BLaER1 treated with 17β-estradiol and CSF1 and Interleukin-3, amounts not matched to agents 10 nM and 100 nM (cell line): ENCODE data around the gene LRCH1.
"Not testable (repeated sequence)": the region's sequence is repeated elsewhere in the genome, so short reads cannot be mapped to it uniquely, and the experiment has no call there.

Source experiments
- H3K27ac ChIP-seq, 11 experiments: shearing (Covaris generic); formaldehyde crosslinking; 2 replicates each; pipeline ENCODE4 v1.8.1; 2022
- H3K27me3 ChIP-seq, 11 experiments: shearing (Covaris generic); formaldehyde crosslinking; 2 replicates each; pipeline ENCODE4 v1.8.1; 2022
- H3K36me3 ChIP-seq, 11 experiments: shearing (Covaris generic); formaldehyde crosslinking; 2 replicates each; pipeline ENCODE4 v1.8.1; 2022
- H3K4me1 ChIP-seq, 10 experiments: shearing (Covaris generic); formaldehyde crosslinking; 2 replicates each; pipeline ENCODE4 v1.8.1; 2022
- H3K4me2 ChIP-seq, 11 experiments: shearing (Covaris generic); formaldehyde crosslinking; 2 replicates each; pipeline ENCODE4 v1.8.1; 2022
- H3K4me3 ChIP-seq, 10 experiments: shearing (Covaris generic); formaldehyde crosslinking; 2 replicates each; pipeline ENCODE4 v1.8.1; 2022
- H3K9ac ChIP-seq, 11 experiments: shearing (Covaris generic); formaldehyde crosslinking; 2 replicates each; pipeline ENCODE4 v1.8.1; 2022
- H3K9me3 ChIP-seq, 11 experiments: shearing (Covaris generic); formaldehyde crosslinking; replicated peaks in 1 of 11; 2 replicates each; pipeline ENCODE4 v1.8.1; 2022
- H4K20me1 ChIP-seq, 11 experiments: shearing (Covaris generic); formaldehyde crosslinking; 2 replicates each; pipeline ENCODE4 v1.8.1; 2022
- Cebpa-rat ChIP-seq, 11 experiments: shearing (Covaris generic); IDR thresholded peaks; 2 replicates each; pipeline ENCODE4 v1.8.1; 2022

Gene LRCH1

GRCh38 chr13:46552889-46553520, at the start of gene LRCH1:
LRCH1 (plus strand) TSS chr13:46553170; CDS start chr13:46553397, 227 bp downstream.
- Histone ChIP-seq H4K20me1 (peaks cover 27 to 40% (median 35%) of the 10 kb centered on the region in 11 experiments), H3K4me2 (peak within 1 kb of the TSS; percentile 89 to 100 (median 96)), H3K4me1 (peaks cover 29 to 39% (median 34%) of the 10 kb centered on the region in 10 experiments), H3K27ac (peak within 1 kb of the TSS; percentile 75 to 95 (median 92)), H3K4me3 (peak within 1 kb of the TSS; percentile 84 to 99 (median 98)), H3K9me3 (no peaks in the 10 kb centered on the region), H3K27me3 (no peaks in the 10 kb centered on the region; a peak in 1 of 22 replicates), H3K36me3 (peaks cover 0 to 4% (median 0%) of the 10 kb centered on the region in 11 experiments; a peak in 1 of 22 replicates), H3K9ac (peak within 1 kb of the TSS; percentile 87 to 96 (median 92))
- TF ChIP-seq Cebpa-rat (IDR thresholded peaks at IDR 0.05): no peak

- Histone ChIP-seq H3K27ac (no peak overlapping the region), H4K20me1 (no peaks in the 10 kb centered on the region), H3K27me3 (peaks cover 0 to 37% (median 0%) of the 10 kb centered on the region in 11 experiments; a peak in 4 of 22 replicates), H3K9ac (no peak overlapping the region), H3K36me3 (no peaks in the 10 kb centered on the region), H3K4me3 (no peak overlapping the region), H3K9me3 (peaks cover 0 to 10% (median 0%) of the 10 kb centered on the region in 11 experiments; a peak in 4 of 22 replicates), H3K4me2 (no peak overlapping the region), H3K4me1 (peaks cover 0 to 13% (median 7%) of the 10 kb centered on the region in 10 experiments; a peak in 12 of 20 replicates)
- TF ChIP-seq Cebpa-rat (IDR thresholded peaks at IDR 0.05): no peak
These were observed 48.9 kb upstream of the LRCH1 start for GRCh38 chr13:46504036-46504435.

GRCh38 chr13:46507981-46508380, 45.0 kb upstream of the LRCH1 start:
- Histone ChIP-seq H3K4me3 (no peak overlapping the region), H3K27ac (no peak overlapping the region), H3K4me2 (peak overlapping the region in 7 of 11 experiments; percentile 14 to 61 (median 42); a peak in 12 of 22 replicates), H4K20me1 (no peaks in the 10 kb centered on the region), H3K36me3 (no peaks in the 10 kb centered on the region), H3K4me1 (peaks cover 0 to 13% (median 7%) of the 10 kb centered on the region in 10 experiments; a peak in 12 of 20 replicates), H3K9me3 (peaks cover 0 to 10% (median 0%) of the 10 kb centered on the region in 11 experiments; a peak in 4 of 22 replicates), H3K27me3 (peaks cover 0 to 57% (median 0%) of the 10 kb centered on the region in 11 experiments; a peak in 4 of 22 replicates), H3K9ac (no peak overlapping the region)
- no peak for TF ChIP-seq Cebpa-rat (IDR thresholded peaks at IDR 0.05)

- no peaks in the 10 kb centered on the region for H3K36me3 ChIP-seq
- H3K4me2 ChIP-seq: no peak overlapping the region
- no peak overlapping the region for H3K27ac ChIP-seq
- peaks cover 0 to 38% (median 0%) of the 10 kb centered on the region in 11 experiments; a peak in 4 of 22 replicates for H3K27me3 ChIP-seq
- peaks cover 0 to 13% (median 7%) of the 10 kb centered on the region in 10 experiments; a peak in 12 of 20 replicates for H3K4me1 ChIP-seq
- H3K4me3 ChIP-seq: no peak overlapping the region
- H3K9me3 ChIP-seq: no peaks in the 10 kb centered on the region
- no peaks in the 10 kb centered on the region for H4K20me1 ChIP-seq
- TF ChIP-seq Cebpa-rat (IDR thresholded peaks at IDR 0.05): no peak
- H3K9ac ChIP-seq: no peak overlapping the region
These were observed 43.0 kb upstream of the LRCH1 start for GRCh38 chr13:46509981-46510380.

- no peak overlapping the region for H3K27ac ChIP-seq
- peaks cover 0 to 20% (median 0%) of the 10 kb centered on the region in 11 experiments; a peak in 3 of 22 replicates for H3K27me3 ChIP-seq
- no peaks in the 10 kb centered on the region for H3K36me3 ChIP-seq
- H3K4me3 ChIP-seq: no peak overlapping the region
- H3K9ac ChIP-seq: no peak overlapping the region
- peaks cover 0 to 6% (median 0%) of the 10 kb centered on the region in 11 experiments; a peak in 5 of 22 replicates for H3K9me3 ChIP-seq
- no peaks in the 10 kb centered on the region for H4K20me1 ChIP-seq
- TF ChIP-seq Cebpa-rat (IDR thresholded peaks at IDR 0.05): no peak
- H3K4me2 ChIP-seq: no peak overlapping the region
- no peaks in the 10 kb centered on the region for H3K4me1 ChIP-seq
These were observed 37.2 kb upstream of the LRCH1 start for GRCh38 chr13:46515803-46516202.

GRCh38 chr13:46516599-46517338, 36.2 kb upstream of the LRCH1 start:
- H3K36me3 ChIP-seq: no peaks in the 10 kb centered on the region
- H3K27me3 ChIP-seq: peaks cover 0 to 15% (median 0%) of the 10 kb centered on the region in 11 experiments; a peak in 3 of 22 replicates
- H3K4me1 ChIP-seq: no peaks in the 10 kb centered on the region
- no peak for TF ChIP-seq Cebpa-rat (IDR thresholded peaks at IDR 0.05)
- H3K4me3 ChIP-seq: no peak overlapping the region
- no peaks in the 10 kb centered on the region for H4K20me1 ChIP-seq
- no peak overlapping the region for H3K4me2 ChIP-seq
- H3K9ac ChIP-seq: no peak overlapping the region
- H3K27ac ChIP-seq: no peak overlapping the region
- H3K9me3 ChIP-seq: peaks cover 0 to 13% (median 7%) of the 10 kb centered on the region in 11 experiments; a peak in 10 of 22 replicates

- not testable (repeated sequence) for H3K4me1 ChIP-seq, H3K27ac ChIP-seq, H3K9ac ChIP-seq, H4K20me1 ChIP-seq, H3K4me3 ChIP-seq, H3K4me2 ChIP-seq, H3K36me3 ChIP-seq, H3K27me3 ChIP-seq
- peaks cover 0 to 13% (median 7%) of the 10 kb centered on the region in 11 experiments; a peak in 10 of 22 replicates for H3K9me3 ChIP-seq
These were observed 35.2 kb upstream of the LRCH1 start for GRCh38 chr13:46517748-46518147.

- H4K20me1 ChIP-seq: no peaks in the 10 kb centered on the region
- no peak overlapping the region for H3K4me2 ChIP-seq
- H3K4me1 ChIP-seq: peaks cover 0 to 8% (median 0%) of the 10 kb centered on the region in 10 experiments; a peak in 1 of 20 replicates
- H3K36me3 ChIP-seq: no peaks in the 10 kb centered on the region
- H3K9ac ChIP-seq: no peak overlapping the region
- TF ChIP-seq Cebpa-rat (IDR thresholded peaks at IDR 0.05): no peak
- peaks cover 0 to 5% (median 0%) of the 10 kb centered on the region in 11 experiments; a peak in 1 of 22 replicates for H3K27me3 ChIP-seq
- H3K27ac ChIP-seq: no peak overlapping the region
- no peak overlapping the region for H3K4me3 ChIP-seq
- H3K9me3 ChIP-seq: peaks cover 0 to 13% (median 7%) of the 10 kb centered on the region in 11 experiments; a peak in 10 of 22 replicates
These were observed 33.8 kb upstream of the LRCH1 start for GRCh38 chr13:46519182-46519581.

- TF ChIP-seq Cebpa-rat (IDR thresholded peaks at IDR 0.05): no peak
- H3K4me1 ChIP-seq: peaks cover 0 to 8% (median 0%) of the 10 kb centered on the region in 10 experiments; a peak in 1 of 20 replicates
These were observed 32.8 kb upstream of the LRCH1 start for GRCh38 chr13:46520166-46520565.

More at GRCh38 chr13:46520166-46520565, 32.8 kb upstream of the LRCH1 start:
- no peaks in the 10 kb centered on the region for H3K36me3 ChIP-seq
- H3K27ac ChIP-seq: no peak overlapping the region
- H3K4me2 ChIP-seq: no peak overlapping the region
- H3K27me3 ChIP-seq: peaks cover 0 to 5% (median 0%) of the 10 kb centered on the region in 11 experiments; a peak in 1 of 22 replicates
- no peak overlapping the region for H3K4me3 ChIP-seq
- no peaks in the 10 kb centered on the region for H4K20me1 ChIP-seq
- no peak overlapping the region for H3K9ac ChIP-seq
- H3K9me3 ChIP-seq: peaks cover 0 to 13% (median 7%) of the 10 kb centered on the region in 11 experiments; a peak in 10 of 22 replicates
